Cardiac muscle cell (in vitro differentiated cells and primary cell): ENCODE measurements around the gene MIOS. TPM values are rescaled to one million over a fixed set of nuclear protein-coding genes. Genes with fewer than 3 reads are reported as not detected.

ENCODE experiments used
- DNase-seq, 2 donors: peaks; one replicate each; pipeline versions ENCODE4 v3.0.0 to v3.0.0-alpha.2; 2010 to 2017; ENCODE audit warnings: low read depth in 1 of 2, low spot score in 1 of 2
- H3K27ac ChIP-seq: fragments of 200-600 bp; sonication (generic); 2 replicates; pipeline ENCODE4 v1.5.1; 2016
- H3K27me3 ChIP-seq: fragments of 200-600 bp; sonication (generic); 2 replicates; pipeline ENCODE4 v1.6.0; 2016; ENCODE audit warnings: control low read depth
- H3K36me3 ChIP-seq: fragments of 200-600 bp; sonication (generic); 2 replicates; pipeline ENCODE4 v1.5.1; 2016; ENCODE audit warnings: control low read depth
- H3K4me1 ChIP-seq: fragments of 200-600 bp; sonication (generic); 2 replicates; pipeline ENCODE4 v1.8.1; 2017; ENCODE audit warnings: low read depth, mild to moderate bottlenecking, mixed run types
- H3K4me3 ChIP-seq: fragments of 200-600 bp; sonication (generic); 2 replicates; pipeline ENCODE4 v1.5.1; 2016; ENCODE audit warnings: mild to moderate bottlenecking
- H3K9me3 ChIP-seq: fragments of 200-600 bp; sonication (generic); 2 replicates; pipeline ENCODE4 v1.5.1; 2017; ENCODE audit warnings: low read depth, mild to moderate bottlenecking, control low read depth
- polyA plus RNA-seq: library from polyadenylated mRNA; unstranded; fragments of >200 nt; fragmentation: Nextera tagmentation; extraction: Ambion mirVana; gene quantifications from 2 replicates; pipeline ENCODE4 v1.2.1, GENCODE V29; 2016
- total RNA-seq: library from RNA; depleted of rRNA; stranded (reverse); fragments of >200 nt; gene quantifications from 2 replicates; pipeline ENCODE4 v1.2.3, GENCODE V29; 2016
- TF ChIP-seq, protein P1 (sequence below): IDR thresholded peaks from 2 replicates; pipeline ENCODE4 v1.5.1; 2012; ENCODE audit warnings: low read depth, mild to moderate bottlenecking, low read length

Gene MIOS
- total and polyA plus RNA-seq, 2 experiments from 2014 or later, result 18.1 to 32.6 TPM

DNA sequence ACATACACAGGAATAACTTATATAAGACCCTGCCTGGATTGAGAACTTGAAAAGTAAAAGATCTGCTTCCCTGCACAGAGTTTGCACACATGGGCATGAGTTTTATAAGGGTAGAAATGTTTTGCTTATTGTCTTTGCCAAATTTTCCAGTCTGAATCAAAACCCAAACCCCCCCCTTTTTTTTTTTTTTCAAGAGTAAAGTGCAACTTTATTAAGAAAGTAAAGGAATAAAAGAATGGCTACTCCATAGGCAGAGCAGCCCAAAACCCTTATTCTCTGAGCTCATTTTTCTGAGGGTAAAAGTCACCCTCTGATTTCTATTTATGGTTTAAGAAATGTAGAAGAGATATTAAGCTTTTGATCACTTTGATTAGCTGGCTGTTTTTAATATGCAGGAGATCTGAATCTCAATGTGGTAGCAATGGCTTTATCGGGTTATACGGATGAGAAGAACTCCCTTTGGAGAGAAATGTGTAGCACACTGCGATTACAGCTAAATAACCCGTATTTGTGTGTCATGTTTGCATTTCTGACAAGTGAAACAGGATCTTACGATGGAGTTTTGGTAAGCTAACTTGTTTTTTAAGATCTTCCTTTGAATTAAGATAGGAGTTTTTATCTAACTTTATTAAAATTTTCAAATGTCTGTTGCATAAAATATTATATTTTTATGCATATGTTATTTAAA lies 18.7 kb downstream of the MIOS start:
- no peak for DNase-seq
- H3K9me3 ChIP-seq, result no peaks in the 10 kb centered on the region
- no peak overlapping the region for H3K4me3 ChIP-seq
- H3K27me3 ChIP-seq, result no peaks in the 10 kb centered on the region
- no peaks in the 10 kb centered on the region for H3K4me1 ChIP-seq
- no peak overlapping the region for H3K27ac ChIP-seq
- no peaks in the 10 kb centered on the region for H3K36me3 ChIP-seq
- TF ChIP-seq, protein P1, sequence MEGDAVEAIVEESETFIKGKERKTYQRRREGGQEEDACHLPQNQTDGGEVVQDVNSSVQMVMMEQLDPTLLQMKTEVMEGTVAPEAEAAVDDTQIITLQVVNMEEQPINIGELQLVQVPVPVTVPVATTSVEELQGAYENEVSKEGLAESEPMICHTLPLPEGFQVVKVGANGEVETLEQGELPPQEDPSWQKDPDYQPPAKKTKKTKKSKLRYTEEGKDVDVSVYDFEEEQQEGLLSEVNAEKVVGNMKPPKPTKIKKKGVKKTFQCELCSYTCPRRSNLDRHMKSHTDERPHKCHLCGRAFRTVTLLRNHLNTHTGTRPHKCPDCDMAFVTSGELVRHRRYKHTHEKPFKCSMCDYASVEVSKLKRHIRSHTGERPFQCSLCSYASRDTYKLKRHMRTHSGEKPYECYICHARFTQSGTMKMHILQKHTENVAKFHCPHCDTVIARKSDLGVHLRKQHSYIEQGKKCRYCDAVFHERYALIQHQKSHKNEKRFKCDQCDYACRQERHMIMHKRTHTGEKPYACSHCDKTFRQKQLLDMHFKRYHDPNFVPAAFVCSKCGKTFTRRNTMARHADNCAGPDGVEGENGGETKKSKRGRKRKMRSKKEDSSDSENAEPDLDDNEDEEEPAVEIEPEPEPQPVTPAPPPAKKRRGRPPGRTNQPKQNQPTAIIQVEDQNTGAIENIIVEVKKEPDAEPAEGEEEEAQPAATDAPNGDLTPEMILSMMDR, result no peak

DNA sequence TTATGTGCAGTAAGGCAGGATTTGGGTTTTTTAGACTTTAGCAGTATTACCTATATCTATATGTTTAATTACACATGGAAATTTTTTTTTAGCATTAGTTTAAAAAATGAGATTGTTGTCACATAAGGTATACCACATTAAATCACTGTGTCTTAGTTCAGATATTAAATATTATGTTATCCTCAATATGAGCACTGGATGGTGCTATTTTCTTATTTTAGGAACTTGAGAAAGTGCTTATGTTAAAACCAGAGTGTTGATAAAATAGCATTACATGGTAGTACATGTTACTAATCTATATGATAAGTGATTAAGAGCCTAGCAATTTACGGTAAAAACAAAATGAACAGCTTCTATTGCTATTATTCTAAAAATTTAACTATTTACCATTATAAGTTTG lies 28.8 kb downstream of the MIOS start:
- Histone ChIP-seq H3K4me1 (no peaks in the 10 kb centered on the region), H3K27me3 (no peaks in the 10 kb centered on the region), H3K4me3 (no peak overlapping the region), H3K36me3 (peaks cover 19% of the 10 kb centered on the region), H3K27ac (no peak overlapping the region), H3K9me3 (no peaks in the 10 kb centered on the region)
- TF ChIP-seq, protein P1, result peak; percentile 29
- DNase-seq, result peak; percentile 2 to 41

DNA sequence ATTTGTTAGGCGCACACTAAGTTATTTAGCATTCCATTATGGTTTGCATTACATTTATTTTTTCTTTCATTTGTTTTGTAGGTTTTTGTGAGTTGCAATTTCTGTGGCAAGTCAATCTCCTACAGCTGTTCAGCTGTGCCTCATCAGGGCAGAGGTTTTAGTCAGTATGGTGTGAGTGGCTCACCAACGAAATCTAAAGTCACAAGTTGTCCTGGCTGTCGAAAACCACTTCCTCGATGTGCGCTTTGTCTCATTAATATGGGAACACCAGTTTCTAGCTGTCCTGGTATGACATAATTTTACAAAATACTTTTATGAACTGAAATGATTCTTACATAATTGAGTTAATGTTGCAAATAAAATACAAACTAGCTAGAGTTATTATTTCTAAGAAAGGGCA lies 29.5 kb downstream of the MIOS start:
- Histone ChIP-seq H3K27ac (no peak overlapping the region), H3K4me1 (no peaks in the 10 kb centered on the region), H3K27me3 (no peaks in the 10 kb centered on the region), H3K36me3 (peaks cover 19% of the 10 kb centered on the region), H3K9me3 (no peaks in the 10 kb centered on the region), H3K4me3 (no peak overlapping the region)
- TF ChIP-seq, protein P1, result no peak
- no peak for DNase-seq

- H3K36me3 ChIP-seq, result peaks cover 18% of the 10 kb centered on the region
- DNase-seq, result no peak
- H3K27ac ChIP-seq, result no peak overlapping the region
- H3K27me3 ChIP-seq, result no peaks in the 10 kb centered on the region
- no peaks in the 10 kb centered on the region for H3K4me1 ChIP-seq
- TF ChIP-seq, protein P1, result no peak
- no peak overlapping the region for H3K4me3 ChIP-seq
- no peaks in the 10 kb centered on the region for H3K9me3 ChIP-seq
These were observed 40.3 kb downstream of the MIOS start for GRCh38 chr7:7607010-7607409.

GRCh38 chr7:7609330-7609729 lies 42.6 kb downstream of the MIOS start:
- Histone ChIP-seq H3K4me3 (no peak overlapping the region), H3K4me1 (no peaks in the 10 kb centered on the region), H3K9me3 (no peaks in the 10 kb centered on the region), H3K27me3 (no peaks in the 10 kb centered on the region), H3K36me3 (peaks cover 18% of the 10 kb centered on the region), H3K27ac (no peak overlapping the region)
- DNase-seq, result no peak
- TF ChIP-seq, protein P1, result no peak
